ENCODE results near the gene NDUFB8.

The NDUFB8 gene

DNA sequence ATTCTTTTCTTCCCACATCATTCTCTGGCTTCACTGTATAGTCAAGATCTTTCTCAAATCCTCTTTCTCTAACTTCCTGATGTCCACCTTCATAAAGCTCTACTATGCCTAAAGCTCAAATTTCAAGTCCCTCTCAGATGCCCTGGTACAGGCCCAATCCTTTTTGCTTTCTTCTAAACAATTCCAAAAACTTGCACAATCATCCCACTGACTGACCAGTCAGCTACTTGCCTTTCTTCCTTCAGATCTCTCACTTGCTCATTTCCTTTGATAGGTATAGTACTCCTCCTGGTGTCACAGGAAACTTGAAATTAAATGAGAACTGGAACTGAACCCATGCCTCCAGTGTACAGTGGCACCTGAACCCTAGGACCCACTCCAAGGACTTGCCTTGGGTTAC is 28.2 kb downstream of the NDUFB8 start:
- DNase-seq (ENCODE audit: low read depth): no peak
- no peak overlapping the region for H3K4me3 ChIP-seq (ENCODE audit: low read depth, low read length)
- TF ChIP-seq, protein P1, sequence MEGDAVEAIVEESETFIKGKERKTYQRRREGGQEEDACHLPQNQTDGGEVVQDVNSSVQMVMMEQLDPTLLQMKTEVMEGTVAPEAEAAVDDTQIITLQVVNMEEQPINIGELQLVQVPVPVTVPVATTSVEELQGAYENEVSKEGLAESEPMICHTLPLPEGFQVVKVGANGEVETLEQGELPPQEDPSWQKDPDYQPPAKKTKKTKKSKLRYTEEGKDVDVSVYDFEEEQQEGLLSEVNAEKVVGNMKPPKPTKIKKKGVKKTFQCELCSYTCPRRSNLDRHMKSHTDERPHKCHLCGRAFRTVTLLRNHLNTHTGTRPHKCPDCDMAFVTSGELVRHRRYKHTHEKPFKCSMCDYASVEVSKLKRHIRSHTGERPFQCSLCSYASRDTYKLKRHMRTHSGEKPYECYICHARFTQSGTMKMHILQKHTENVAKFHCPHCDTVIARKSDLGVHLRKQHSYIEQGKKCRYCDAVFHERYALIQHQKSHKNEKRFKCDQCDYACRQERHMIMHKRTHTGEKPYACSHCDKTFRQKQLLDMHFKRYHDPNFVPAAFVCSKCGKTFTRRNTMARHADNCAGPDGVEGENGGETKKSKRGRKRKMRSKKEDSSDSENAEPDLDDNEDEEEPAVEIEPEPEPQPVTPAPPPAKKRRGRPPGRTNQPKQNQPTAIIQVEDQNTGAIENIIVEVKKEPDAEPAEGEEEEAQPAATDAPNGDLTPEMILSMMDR (conservative IDR thresholded peaks at IDR 0.05; ENCODE audit: low read depth, low read length): no peak

DNA sequence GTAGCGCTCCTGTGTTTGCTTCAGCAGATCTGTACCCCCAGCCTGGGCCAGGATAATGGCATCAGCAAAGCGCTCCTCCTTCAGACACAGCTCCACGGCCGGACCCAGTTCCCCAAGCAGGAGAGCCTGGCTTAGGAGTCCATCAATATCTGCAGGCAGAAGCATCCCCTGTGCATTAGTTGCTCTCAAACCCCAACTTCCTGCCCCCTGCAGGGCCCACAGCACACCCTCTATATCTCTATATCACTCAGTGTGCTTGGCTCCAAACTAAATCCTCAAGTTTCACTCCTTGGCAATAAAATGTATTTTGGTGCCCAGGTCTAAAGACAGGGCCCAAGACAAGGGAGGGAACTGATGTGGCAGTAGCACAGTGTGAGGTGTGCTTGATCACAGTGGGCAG is 31.6 kb downstream of the NDUFB8 start:
- no peak for DNase-seq (ENCODE audit: low read depth)
- TF ChIP-seq, protein P1 (conservative IDR thresholded peaks at IDR 0.05; ENCODE audit: low read depth, low read length): no peak
- H3K4me3 ChIP-seq (ENCODE audit: low read depth, low read length): no peak overlapping the region

DNA sequence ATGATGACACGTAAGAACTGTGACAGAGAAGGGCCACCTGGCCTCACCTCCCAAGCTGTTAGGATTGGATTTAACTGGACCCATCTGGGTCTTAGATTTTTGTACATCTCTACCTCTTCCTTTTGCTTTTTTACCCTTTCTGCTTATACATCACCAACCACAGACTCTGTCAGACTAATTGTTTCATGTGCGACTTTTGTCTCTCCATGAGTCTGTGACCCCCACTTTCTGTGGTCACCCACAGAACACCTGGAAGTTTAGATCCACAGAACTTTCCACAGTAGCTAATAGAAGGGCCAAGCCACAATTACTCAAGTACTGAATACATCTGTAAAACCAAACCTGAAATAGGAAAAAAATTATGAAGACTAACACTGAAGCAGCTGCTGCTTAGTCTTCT is 33.1 kb downstream of the NDUFB8 start:
- no peak overlapping the region for H3K4me3 ChIP-seq (ENCODE audit: low read depth, low read length)
- no peak for DNase-seq (ENCODE audit: low read depth)
- TF ChIP-seq, protein P1 (conservative IDR thresholded peaks at IDR 0.05; ENCODE audit: low read depth, low read length): no peak

DNA sequence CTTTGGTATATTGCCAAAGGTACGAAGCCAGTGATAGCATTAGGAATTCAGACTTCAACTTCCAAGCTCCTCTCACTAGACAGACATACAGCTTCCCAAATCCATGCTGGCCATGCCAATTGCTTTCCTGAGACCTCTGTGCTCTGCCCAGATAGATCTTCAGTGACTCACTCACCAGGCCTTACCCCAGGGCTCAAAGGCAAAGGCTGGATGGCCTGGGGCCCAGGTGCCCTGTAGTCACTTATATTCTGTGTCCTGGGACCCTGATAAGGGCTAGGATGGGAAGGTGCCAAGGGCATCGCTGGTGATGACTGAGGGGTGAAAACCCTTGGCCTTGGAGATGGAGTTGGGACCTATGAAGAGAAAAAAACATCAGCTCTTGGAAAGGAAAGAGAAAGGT is 39.1 kb downstream of the NDUFB8 start:
- no peak overlapping the region for H3K4me3 ChIP-seq (ENCODE audit: low read depth, low read length)
- no peak for DNase-seq (ENCODE audit: low read depth)
- TF ChIP-seq, protein P1 (conservative IDR thresholded peaks at IDR 0.05; ENCODE audit: low read depth, low read length): no peak

DNA sequence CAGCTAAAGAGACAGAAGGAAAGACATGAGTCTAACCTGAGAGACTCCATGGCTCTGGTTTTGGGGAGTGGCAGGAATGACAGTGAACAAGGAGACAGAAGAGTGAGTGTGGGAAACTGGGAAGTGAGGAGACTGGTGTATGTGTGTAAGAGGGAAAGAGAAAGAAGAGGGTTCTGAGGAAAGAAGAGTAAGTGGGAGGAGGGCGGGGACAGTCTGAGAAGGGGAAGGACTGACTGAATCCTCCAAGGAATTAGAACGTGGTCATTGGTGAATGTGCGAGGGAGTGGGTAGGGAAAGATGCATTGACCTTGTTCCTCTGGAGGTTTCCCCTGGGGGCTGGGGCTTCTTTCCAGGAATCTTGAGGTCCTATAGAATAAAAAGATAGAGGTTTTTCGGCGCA is 40.3 kb downstream of the NDUFB8 start:
- DNase-seq (ENCODE audit: low read depth): no peak
- TF ChIP-seq, protein P1 (conservative IDR thresholded peaks at IDR 0.05; ENCODE audit: low read depth, low read length): no peak
- H3K4me3 ChIP-seq (ENCODE audit: low read depth, low read length): no peak overlapping the region

DNA sequence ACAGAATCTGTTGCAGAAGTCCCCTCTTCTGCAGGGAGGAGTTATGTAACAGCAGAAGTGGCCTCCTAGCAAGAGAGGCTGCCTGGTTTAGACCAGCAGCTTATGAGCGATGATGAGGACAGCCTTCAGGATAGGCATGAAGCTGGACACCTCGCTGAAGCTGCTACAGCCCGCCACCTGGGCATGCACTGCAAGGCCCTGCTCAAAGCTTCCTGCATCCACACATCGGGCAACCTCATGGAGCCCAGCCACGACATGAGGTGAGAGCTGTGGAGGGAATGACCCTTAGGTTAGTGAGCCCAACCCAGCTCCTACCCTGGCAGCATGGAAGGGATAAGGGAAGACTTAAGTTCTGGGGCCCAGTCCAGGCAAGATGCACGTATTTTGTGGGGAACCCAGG is 42.1 kb downstream of the NDUFB8 start:
- H3K4me3 ChIP-seq (ENCODE audit: low read depth, low read length): no peak overlapping the region
- DNase-seq (ENCODE audit: low read depth): no peak
- TF ChIP-seq, protein P1 (conservative IDR thresholded peaks at IDR 0.05; ENCODE audit: low read depth, low read length): no peak

DNA sequence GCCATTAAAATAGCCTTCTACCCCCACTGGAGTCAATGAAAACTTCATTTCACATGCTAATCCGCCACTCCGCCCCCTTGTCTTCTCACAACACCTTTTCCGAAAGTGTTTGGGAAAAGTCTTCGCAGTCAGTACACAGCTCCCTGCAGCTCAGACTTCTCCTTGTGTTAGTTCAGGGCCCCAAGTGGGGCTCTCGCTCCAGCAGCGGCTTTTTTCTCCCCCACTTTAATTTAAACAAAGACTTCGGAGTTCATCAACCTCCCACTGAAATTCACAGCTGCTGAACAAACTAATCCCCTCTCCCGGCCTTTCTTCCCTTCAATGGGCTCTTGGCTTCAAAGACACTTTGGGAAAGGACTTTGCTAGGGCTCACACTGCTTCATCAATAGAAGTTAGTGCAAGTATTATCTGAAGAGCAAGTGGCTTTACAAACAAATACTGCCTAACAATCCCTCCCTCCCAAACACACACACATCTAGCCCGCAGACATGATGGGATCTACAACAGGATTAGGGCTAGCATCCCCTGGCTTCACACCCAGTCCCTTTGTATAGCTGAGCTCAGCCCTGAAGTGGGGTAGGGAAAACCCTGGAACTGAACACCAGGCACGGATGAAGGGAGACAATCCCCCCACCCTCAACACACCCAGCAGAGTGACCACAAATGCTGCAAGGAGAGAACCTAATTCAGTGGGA is 43.7 kb downstream of the NDUFB8 start:
- no peak overlapping the region for H3K4me3 ChIP-seq (ENCODE audit: low read depth, low read length)
- TF ChIP-seq, protein P1 (conservative IDR thresholded peaks at IDR 0.05; ENCODE audit: low read depth, low read length): no peak
- DNase-seq (ENCODE audit: low read depth): no peak

Data from choroid plexus epithelial cell (primary cell).